HCT116 (cell line): ENCODE results near the gene ARAP1. TPM values are rescaled to one million over a fixed set of nuclear protein-coding genes. Genes with fewer than 3 reads are reported as not detected.

ENCODE experiments used
- ATAC-seq: fragments of 200-7000 bp; cut with Tn5 transposase; 2 replicates; pipeline ENCODE4 v1.9.1; 2020; ENCODE audit warnings: mild to moderate bottlenecking, moderate library complexity
- BruUV-seq: library from RNA; stranded (reverse); fragments of 400-500 nt; replicated peaks from 2 replicates; lab custom pipeline; 2021; lab: Mats Ljungman, UMichigan
- CTCF ChIA-PET: fragments of 300-600 bp; sonication (Branson Sonifier 250); formaldehyde crosslinking; loops from one replicate; lab custom pipeline; 2021; ENCODE audit warnings: antibody characterized with exemption; lab: Charles Lee
- POLR2A ChIA-PET: fragments of 300-600, 350-600 bp; sonication (Branson Sonifier 250); formaldehyde crosslinking; loops from one replicate; lab custom pipeline; 2021; ENCODE audit warnings: antibody characterized with exemption; lab: Charles Lee
- RAD21 ChIA-PET, 2 experiments: fragments of 300-600 bp; sonication (Branson Sonifier 250); formaldehyde crosslinking; loops; one replicate each; lab custom pipeline; 2023; ENCODE audit warnings: low total read pairs in 2 of 2; ENCODE audit not compliant: uncharacterized antibody in 2 of 2, unreplicated experiment in 2 of 2, low non-redundant PET in 1 of 2; lab: Charles Lee
- DNase-seq: peaks from one replicate; pipeline ENCODE4 v3.0.0-alpha.2; 2010; ENCODE audit warnings: low read depth, low spot score
- H2AFZ ChIP-seq: fragments of 200-600 bp; shearing (Covaris generic), sonication (generic); 2 replicates; pipeline ENCODE4 v1.6.1; 2017; ENCODE audit warnings: low read depth, mixed run types, mixed read lengths, antibody characterized with exemption, low read length; ENCODE audit not compliant: poor library complexity, severe bottlenecking
- H3K27ac ChIP-seq: 2 replicates; pipeline ENCODE4 v1.5.1; 2012; ENCODE audit warnings: low read depth, low read length
- H3K27me3 ChIP-seq: fragments of 200-600 bp; sonication (generic); 2 replicates; pipeline ENCODE4 v1.6.1; 2016; ENCODE audit warnings: mixed run types, low read length, mixed read lengths; ENCODE audit not compliant: insufficient read depth
- H3K36me3 ChIP-seq, 2 experiments: fragments of 200-500 bp in 1 of 2; fragments of 200-600 bp in 1 of 2; sonication (Bioruptor generic) in 1 of 2; sonication (generic) in 1 of 2; 2 replicates each; pipeline versions ENCODE4 v1.5.1 to v1.6.1; 2014 to 2016; ENCODE audit warnings: low read length in 2 of 2, inconsistent platforms in 1 of 2, mixed read lengths in 1 of 2, mixed run types in 1 of 2; ENCODE audit not compliant: insufficient read depth in 2 of 2, control insufficient read depth in 1 of 2
- H3K4me1 ChIP-seq, 2 experiments: fragments of 200-600 bp in 1 of 2; sonication (generic) in 1 of 2; 2 replicates each; pipeline versions ENCODE4 v1.5.1 to v1.6.1; 2012 to 2017; ENCODE audit warnings: low read length in 2 of 2, inconsistent platforms in 1 of 2, mild to moderate bottlenecking in 1 of 2, mixed read lengths in 1 of 2, mixed run types in 1 of 2, moderate library complexity in 1 of 2; ENCODE audit not compliant: insufficient read depth in 2 of 2, control insufficient read depth in 1 of 2
- H3K4me2 ChIP-seq: fragments of 200-600 bp; sonication (generic); 2 replicates; pipeline ENCODE4 v1.6.1; 2017; ENCODE audit warnings: mixed run types, low read length, mixed read lengths
- H3K4me3 ChIP-seq, 2 experiments: fragments of 200-600 bp in 1 of 2; sonication (generic) in 1 of 2; replicated peaks in 1 of 2; 2 replicates each; pipeline ENCODE4 v1.5.1; 2011 to 2016; ENCODE audit warnings: low read length in 2 of 2, control low read depth in 1 of 2, low read depth in 1 of 2, mild to moderate bottlenecking in 1 of 2, mixed read lengths in 1 of 2, mixed run types in 1 of 2
- H3K79me2 ChIP-seq: fragments of 200-600 bp; sonication (generic); 2 replicates; pipeline ENCODE4 v1.6.1; 2017; ENCODE audit warnings: mild to moderate bottlenecking, mixed run types, low read length, moderate library complexity, mixed read lengths; ENCODE audit not compliant: insufficient read depth
- H3K9ac ChIP-seq: fragments of 200-600 bp; sonication (generic); 2 replicates; pipeline ENCODE4 v1.6.1; 2016; ENCODE audit warnings: low read length, mixed read lengths
- H3K9me2 ChIP-seq: fragments of 200-600 bp; sonication (generic), shearing (Covaris generic); 2 replicates; pipeline ENCODE4 v1.6.1; 2017; ENCODE audit warnings: mixed run types, mild to moderate bottlenecking, moderate library complexity; ENCODE audit not compliant: insufficient read depth
- H3K9me3 ChIP-seq, 2 experiments: fragments of 200-500 bp in 1 of 2; fragments of 200-600 bp in 1 of 2; sonication (Bioruptor generic) in 1 of 2; sonication (generic) in 1 of 2; 2 replicates each; pipeline ENCODE4 v1.6.1; 2014 to 2017; ENCODE audit warnings: low read length in 2 of 2, mixed read lengths in 2 of 2, inconsistent platforms in 1 of 2, low read depth in 1 of 2, mild to moderate bottlenecking in 1 of 2, mixed run types in 1 of 2, moderate library complexity in 1 of 2; ENCODE audit not compliant: control insufficient read depth in 1 of 2, insufficient read depth in 1 of 2
- H4K20me1 ChIP-seq: fragments of 200-600 bp; sonication (generic), shearing (Covaris generic); 2 replicates; pipeline ENCODE4 v1.6.1; 2017; ENCODE audit warnings: mixed run types, mild to moderate bottlenecking, moderate library complexity; ENCODE audit not compliant: insufficient read depth
- ATF3 ChIP-seq: IDR thresholded peaks from 2 replicates; pipeline ENCODE4 v1.6.1; 2012
- CBX3 ChIP-seq: IDR thresholded peaks from 2 replicates; pipeline ENCODE4 v1.6.1; 2012; ENCODE audit warnings: low read depth
- CEBPB ChIP-seq: IDR thresholded peaks from 2 replicates; pipeline ENCODE4 v1.6.1; 2012; ENCODE audit warnings: low read depth
- EGR1 ChIP-seq: IDR thresholded peaks from 2 replicates; pipeline ENCODE4 v1.6.1; 2012; ENCODE audit warnings: low read depth
- ELF1 ChIP-seq: IDR thresholded peaks from 2 replicates; pipeline ENCODE4 v1.6.1; 2012; ENCODE audit warnings: low read depth, borderline replicate concordance
- EZH2 ChIP-seq: fragments of 200-600 bp; sonication (generic); IDR thresholded peaks from 2 replicates; pipeline ENCODE4 v1.6.1; 2017; ENCODE audit warnings: antibody characterized with exemption, mixed run types
- POLR2AphosphoS5 ChIP-seq: IDR thresholded peaks from 2 replicates; pipeline ENCODE4 v1.6.1; 2011; ENCODE audit warnings: mild to moderate bottlenecking, low read depth, low read length, moderate library complexity
- RAD21 ChIP-seq: IDR thresholded peaks from 2 replicates; pipeline ENCODE4 v1.6.1; 2012; ENCODE audit warnings: low read depth, mild to moderate bottlenecking
- SIN3A ChIP-seq: IDR thresholded peaks from 2 replicates; pipeline ENCODE4 v1.6.1; 2012; ENCODE audit warnings: low read depth
- SP1 ChIP-seq: IDR thresholded peaks from 2 replicates; pipeline ENCODE4 v1.6.1; 2012; ENCODE audit warnings: low read depth
- SRF ChIP-seq: IDR thresholded peaks from 2 replicates; pipeline ENCODE4 v1.6.1; 2012; ENCODE audit warnings: low read depth
- TCF7L2 ChIP-seq: IDR thresholded peaks from 2 replicates; pipeline ENCODE4 v1.7.0; 2011; ENCODE audit warnings: borderline replicate concordance, inconsistent platforms; ENCODE audit not compliant: insufficient read depth, insufficient read length; ENCODE audit errors: extremely low read depth
- YY1 ChIP-seq: IDR thresholded peaks from 2 replicates; pipeline ENCODE4 v1.6.1; 2011; ENCODE audit warnings: low read length, low read depth, moderate library complexity, mild to moderate bottlenecking; ENCODE audit not compliant: insufficient replicate concordance; ENCODE audit errors: extremely low read depth
- ZFX ChIP-seq: fragments of 450-650 bp; IDR thresholded peaks from 2 replicates; pipeline ENCODE4 v1.6.1; 2017
- ZNF274 ChIP-seq: fragments of 200-500 bp; sonication (Bioruptor generic); IDR thresholded peaks from 2 replicates; pipeline ENCODE4 v1.6.1; 2014; ENCODE audit warnings: mild to moderate bottlenecking, low read depth, low read length, inconsistent platforms
- intact Hi-C: fragments of 100-400 bp; cut with micrococcal nuclease; formaldehyde crosslinking; loops from 2 replicates; pipeline ENCODE4 v1.10.0; 2022
- total RNA-seq: library from RNA; stranded (reverse); gene quantifications from one replicate; pipeline ENCODE4 v1.2.1, GENCODE V29; 2021; ENCODE audit not compliant: unreplicated experiment
- TF ChIP-seq, protein P1 (sequence below): IDR thresholded peaks from 2 replicates; pipeline ENCODE4 v1.6.1; 2012; ENCODE audit warnings: low read depth
- TF ChIP-seq, protein P2 (sequence below): IDR thresholded peaks from 2 replicates; pipeline ENCODE4 v1.6.1; 2011; ENCODE audit warnings: mild to moderate bottlenecking, low read length, moderate library complexity; ENCODE audit not compliant: insufficient replicate concordance; ENCODE audit errors: extremely low read depth
- TF ChIP-seq, protein P3 (sequence below): IDR thresholded peaks from 2 replicates; pipeline ENCODE4 v1.6.1; 2012
- TF ChIP-seq, protein P4 (sequence below), 3 experiments: fragments of 200-600 bp in 1 of 3; sonication (generic) in 1 of 3; IDR thresholded peaks in 2 of 3; conservative IDR thresholded peaks in 1 of 3; 2 replicates each; pipeline ENCODE4 v1.5.1; 2012 to 2017; ENCODE audit warnings: low read depth in 2 of 3, low read length in 2 of 3, antibody characterized with exemption in 1 of 3, borderline replicate concordance in 1 of 3, control low read depth in 1 of 3, mild to moderate bottlenecking in 1 of 3, mixed read lengths in 1 of 3, mixed run types in 1 of 3, moderate library complexity in 1 of 3; ENCODE audit not compliant: insufficient read depth in 1 of 3

The ARAP1 gene
- total RNA-seq, 1 experiment from 2014 or later: 57.4 TPM

GRCh38 chr11:72750086-72750485 lies 2.1 kb downstream of the ARAP1 start:
- Histone ChIP-seq H3K4me3 (no peak overlapping the region), H3K27me3 (no peaks in the 10 kb centered on the region), H4K20me1 (no peaks in the 10 kb centered on the region), H3K9ac (no peak overlapping the region), H2AFZ (no peak overlapping the region), H3K79me2 (peaks cover 12% of the 10 kb centered on the region; the same call in 1 of the 2 replicates), H3K9me2 (no peaks in the 10 kb centered on the region), H3K4me1 (peaks cover 13 to 23% of the 10 kb centered on the region in 2 experiments), H3K36me3 (no peaks in the 10 kb centered on the region), H3K9me3 (no peaks in the 10 kb centered on the region), H3K27ac (no peak overlapping the region), H3K4me2 (no peak overlapping the region)
- no peak for TF ChIP-seq CEBPB
- TF ChIP-seq SRF: no peak
- TF ChIP-seq, protein P1, sequence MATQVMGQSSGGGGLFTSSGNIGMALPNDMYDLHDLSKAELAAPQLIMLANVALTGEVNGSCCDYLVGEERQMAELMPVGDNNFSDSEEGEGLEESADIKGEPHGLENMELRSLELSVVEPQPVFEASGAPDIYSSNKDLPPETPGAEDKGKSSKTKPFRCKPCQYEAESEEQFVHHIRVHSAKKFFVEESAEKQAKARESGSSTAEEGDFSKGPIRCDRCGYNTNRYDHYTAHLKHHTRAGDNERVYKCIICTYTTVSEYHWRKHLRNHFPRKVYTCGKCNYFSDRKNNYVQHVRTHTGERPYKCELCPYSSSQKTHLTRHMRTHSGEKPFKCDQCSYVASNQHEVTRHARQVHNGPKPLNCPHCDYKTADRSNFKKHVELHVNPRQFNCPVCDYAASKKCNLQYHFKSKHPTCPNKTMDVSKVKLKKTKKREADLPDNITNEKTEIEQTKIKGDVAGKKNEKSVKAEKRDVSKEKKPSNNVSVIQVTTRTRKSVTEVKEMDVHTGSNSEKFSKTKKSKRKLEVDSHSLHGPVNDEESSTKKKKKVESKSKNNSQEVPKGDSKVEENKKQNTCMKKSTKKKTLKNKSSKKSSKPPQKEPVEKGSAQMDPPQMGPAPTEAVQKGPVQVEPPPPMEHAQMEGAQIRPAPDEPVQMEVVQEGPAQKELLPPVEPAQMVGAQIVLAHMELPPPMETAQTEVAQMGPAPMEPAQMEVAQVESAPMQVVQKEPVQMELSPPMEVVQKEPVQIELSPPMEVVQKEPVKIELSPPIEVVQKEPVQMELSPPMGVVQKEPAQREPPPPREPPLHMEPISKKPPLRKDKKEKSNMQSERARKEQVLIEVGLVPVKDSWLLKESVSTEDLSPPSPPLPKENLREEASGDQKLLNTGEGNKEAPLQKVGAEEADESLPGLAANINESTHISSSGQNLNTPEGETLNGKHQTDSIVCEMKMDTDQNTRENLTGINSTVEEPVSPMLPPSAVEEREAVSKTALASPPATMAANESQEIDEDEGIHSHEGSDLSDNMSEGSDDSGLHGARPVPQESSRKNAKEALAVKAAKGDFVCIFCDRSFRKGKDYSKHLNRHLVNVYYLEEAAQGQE: no peak
- TF ChIP-seq, protein P2, sequence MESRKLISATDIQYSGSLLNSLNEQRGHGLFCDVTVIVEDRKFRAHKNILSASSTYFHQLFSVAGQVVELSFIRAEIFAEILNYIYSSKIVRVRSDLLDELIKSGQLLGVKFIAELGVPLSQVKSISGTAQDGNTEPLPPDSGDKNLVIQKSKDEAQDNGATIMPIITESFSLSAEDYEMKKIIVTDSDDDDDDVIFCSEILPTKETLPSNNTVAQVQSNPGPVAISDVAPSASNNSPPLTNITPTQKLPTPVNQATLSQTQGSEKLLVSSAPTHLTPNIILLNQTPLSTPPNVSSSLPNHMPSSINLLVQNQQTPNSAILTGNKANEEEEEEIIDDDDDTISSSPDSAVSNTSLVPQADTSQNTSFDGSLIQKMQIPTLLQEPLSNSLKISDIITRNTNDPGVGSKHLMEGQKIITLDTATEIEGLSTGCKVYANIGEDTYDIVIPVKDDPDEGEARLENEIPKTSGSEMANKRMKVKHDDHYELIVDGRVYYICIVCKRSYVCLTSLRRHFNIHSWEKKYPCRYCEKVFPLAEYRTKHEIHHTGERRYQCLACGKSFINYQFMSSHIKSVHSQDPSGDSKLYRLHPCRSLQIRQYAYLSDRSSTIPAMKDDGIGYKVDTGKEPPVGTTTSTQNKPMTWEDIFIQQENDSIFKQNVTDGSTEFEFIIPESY: no peak
- no peak for TF ChIP-seq ZNF274
- TF ChIP-seq ATF3: no peak
- no peak for TF ChIP-seq EZH2
- no peak for TF ChIP-seq EGR1
- TF ChIP-seq, protein P3, sequence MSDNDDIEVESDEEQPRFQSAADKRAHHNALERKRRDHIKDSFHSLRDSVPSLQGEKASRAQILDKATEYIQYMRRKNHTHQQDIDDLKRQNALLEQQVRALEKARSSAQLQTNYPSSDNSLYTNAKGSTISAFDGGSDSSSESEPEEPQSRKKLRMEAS: no peak
- TF ChIP-seq YY1: no peak
- TF ChIP-seq ELF1: no peak
- no peak for TF ChIP-seq CBX3
- TF ChIP-seq SIN3A: no peak
- no peak for TF ChIP-seq POLR2AphosphoS5
- TF ChIP-seq, protein P4, sequence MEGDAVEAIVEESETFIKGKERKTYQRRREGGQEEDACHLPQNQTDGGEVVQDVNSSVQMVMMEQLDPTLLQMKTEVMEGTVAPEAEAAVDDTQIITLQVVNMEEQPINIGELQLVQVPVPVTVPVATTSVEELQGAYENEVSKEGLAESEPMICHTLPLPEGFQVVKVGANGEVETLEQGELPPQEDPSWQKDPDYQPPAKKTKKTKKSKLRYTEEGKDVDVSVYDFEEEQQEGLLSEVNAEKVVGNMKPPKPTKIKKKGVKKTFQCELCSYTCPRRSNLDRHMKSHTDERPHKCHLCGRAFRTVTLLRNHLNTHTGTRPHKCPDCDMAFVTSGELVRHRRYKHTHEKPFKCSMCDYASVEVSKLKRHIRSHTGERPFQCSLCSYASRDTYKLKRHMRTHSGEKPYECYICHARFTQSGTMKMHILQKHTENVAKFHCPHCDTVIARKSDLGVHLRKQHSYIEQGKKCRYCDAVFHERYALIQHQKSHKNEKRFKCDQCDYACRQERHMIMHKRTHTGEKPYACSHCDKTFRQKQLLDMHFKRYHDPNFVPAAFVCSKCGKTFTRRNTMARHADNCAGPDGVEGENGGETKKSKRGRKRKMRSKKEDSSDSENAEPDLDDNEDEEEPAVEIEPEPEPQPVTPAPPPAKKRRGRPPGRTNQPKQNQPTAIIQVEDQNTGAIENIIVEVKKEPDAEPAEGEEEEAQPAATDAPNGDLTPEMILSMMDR (IDR thresholded peaks at IDR 0.05 in 2 of 3, conservative IDR thresholded peaks at IDR 0.05 in 1 of 3; ENCODE audit: borderline replicate concordance in 1 of 3, insufficient read depth in 1 of 3, low read depth in 2 of 3, low read length in 2 of 3): no peak
- TF ChIP-seq ZFX: no peak
- TF ChIP-seq RAD21: no peak
- TF ChIP-seq TCF7L2: no peak
- TF ChIP-seq SP1: no peak
- DNase-seq (no peak), ATAC-seq (no peak)
- ChIA-PET POLR2A (interaction anchor here (1.4 kb wide), 1 partner anchor 28 kb away, joined by 3 read pairs; no protein-coding TSS in a partner anchor), RAD21 (no interaction called here), CTCF (no interaction called here)
- no TSS peak for BruUV-seq
- intact Hi-C loops: no loop called here
